Measurements from ENCODE around the gene LDLRAD4. TPM values are rescaled to one million over a fixed set of nuclear protein-coding genes. Genes with fewer than 3 reads are reported as not detected.

LDLRAD4 gene
- polyA plus RNA-seq, 1 of the 3 experiments (the other 2 are of a cell fraction), result 0.16 TPM

GRCh38 chr18:13267431-13267873, 48.9 kb downstream of the LDLRAD4 start:
- Histone ChIP-seq H3K79me2 (ENCODE audit: insufficient read depth) (no peaks in the 10 kb centered on the region), H3K36me3 (replicated peaks in 1 of 2; ENCODE audit: control insufficient read depth in 1 of 2, insufficient read depth in 2 of 2, low read length in 1 of 2) (no peaks in the 10 kb centered on the region), H3K27me3 (ENCODE audit: insufficient read depth) (no peaks in the 10 kb centered on the region), H3K27ac (ENCODE audit: low read depth in 2 of 2, low read length in 1 of 2) (no peak overlapping the region), H3K9ac (no peak overlapping the region), H4K20me1 (ENCODE audit: insufficient read depth) (no peaks in the 10 kb centered on the region), H3K4me3 (ENCODE audit: low read depth in 2 of 2, low read length in 1 of 2) (no peak overlapping the region), H3K4me2 (no peak overlapping the region), H3K9me3 (no peaks in the 10 kb centered on the region), H3K9me2 (no peaks in the 10 kb centered on the region), H3K4me1 (ENCODE audit: control insufficient read depth in 1 of 2, insufficient read depth in 2 of 2, low read depth in 1 of 2, low read length in 1 of 2) (peaks cover 8 to 64% of the 10 kb centered on the region in 2 experiments; a peak in 2 of 4 replicates), H2AFZ (ENCODE audit: low read depth) (no peak overlapping the region), H3F3A (replicated peaks; ENCODE audit: insufficient read depth) (no peaks in the 10 kb centered on the region)
- ChIA-PET POLR2A (no interaction called here), CTCF (no interaction called here)
- DNase-seq, result no peak
- WGBS (ENCODE audit: low lambda C conversion rate), result 56% methylated on average over 7 of the region's 7 CpGs
- TF ChIP-seq CHD2 (IDR thresholded peaks at IDR 0.05; ENCODE audit: low read length, partially characterized antibody) (no peak), RCOR1 (IDR thresholded peaks at IDR 0.05; ENCODE audit: low read length) (no peak), IRF3 (IDR thresholded peaks at IDR 0.05; ENCODE audit: low read depth, low read length) (no peak), MXI1 (IDR thresholded peaks at IDR 0.05; ENCODE audit: low read depth, low read length) (no peak), TAF1 (IDR thresholded peaks at IDR 0.05; ENCODE audit: borderline replicate concordance, low read depth, low read length) (no peak), RXRA (IDR thresholded peaks at IDR 0.05; ENCODE audit: borderline replicate concordance, low read depth) (no peak), CTCF (IDR thresholded peaks at IDR 0.05) (no peak), EZH2phosphoT487 (IDR thresholded peaks at IDR 0.05; ENCODE audit: borderline replicate concordance, low read depth) (no peak)

- no peaks in the 10 kb centered on the region for H3K79me2 ChIP-seq (ENCODE audit: insufficient read depth)
- CTCF ChIA-PET, result interaction anchor here (0.9 kb wide), 1 partner anchor 46 kb away, joined by 3 read pairs; no protein-coding TSS in a partner anchor
- H3K9ac ChIP-seq, result no peak overlapping the region
- POLR2A ChIA-PET, result no interaction called here
- H3K27ac ChIP-seq (ENCODE audit: low read depth in 2 of 2, low read length in 1 of 2), result peak overlapping the region in 1 of 2 experiments; percentile 41; a peak in 1 of 4 replicates
- no peak overlapping the region for H3K4me3 ChIP-seq (ENCODE audit: low read depth in 2 of 2, low read length in 1 of 2)
- H4K20me1 ChIP-seq (ENCODE audit: insufficient read depth), result no peaks in the 10 kb centered on the region
- H3K36me3 ChIP-seq (replicated peaks in 1 of 2; ENCODE audit: control insufficient read depth in 1 of 2, insufficient read depth in 2 of 2, low read length in 1 of 2), result no peaks in the 10 kb centered on the region
- no peak for DNase-seq
- H3K4me1 ChIP-seq (ENCODE audit: control insufficient read depth in 1 of 2, insufficient read depth in 2 of 2, low read depth in 1 of 2, low read length in 1 of 2), result peaks cover 8 to 64% of the 10 kb centered on the region in 2 experiments; a peak in 2 of 4 replicates
- no peaks in the 10 kb centered on the region for H3F3A ChIP-seq (replicated peaks; ENCODE audit: insufficient read depth)
- 60% methylated on average over 9 of the region's 9 CpGs for WGBS (ENCODE audit: low lambda C conversion rate)
- H3K9me3 ChIP-seq, result no peaks in the 10 kb centered on the region
- no peaks in the 10 kb centered on the region for H3K9me2 ChIP-seq
- peak overlapping the region; percentile 2; the same call in 1 of the 2 replicates for H3K4me2 ChIP-seq
- H2AFZ ChIP-seq (ENCODE audit: low read depth), result no peak overlapping the region
- H3K27me3 ChIP-seq (ENCODE audit: insufficient read depth), result no peaks in the 10 kb centered on the region
- TF ChIP-seq RFX5 (IDR thresholded peaks at IDR 0.05; ENCODE audit: low read length), result no peak
- TF ChIP-seq USF1 (IDR thresholded peaks at IDR 0.05; ENCODE audit: borderline replicate concordance, low read depth), result no peak
- TF ChIP-seq IRF3 (IDR thresholded peaks at IDR 0.05; ENCODE audit: low read depth, low read length), result no peak
- TF ChIP-seq NRF1 (IDR thresholded peaks at IDR 0.05; ENCODE audit: low read depth, low read length), result no peak
- TF ChIP-seq ZBTB33 (IDR thresholded peaks at IDR 0.05; ENCODE audit: borderline replicate concordance, low read depth), result no peak
- no peak for TF ChIP-seq CHD2 (IDR thresholded peaks at IDR 0.05; ENCODE audit: low read length, partially characterized antibody)
- TF ChIP-seq TCF12 (IDR thresholded peaks at IDR 0.05), result no peak
- TF ChIP-seq EZH2phosphoT487 (IDR thresholded peaks at IDR 0.05; ENCODE audit: borderline replicate concordance, low read depth), result no peak
- TF ChIP-seq GATA2 (CRISPR knock-in tag; IDR thresholded peaks at IDR 0.05), result no peak
- TF ChIP-seq FOXM1 (IDR thresholded peaks at IDR 0.05; ENCODE audit: low read depth), result no peak
- TF ChIP-seq SIN3A (IDR thresholded peaks at IDR 0.05; ENCODE audit: borderline replicate concordance, low read depth, low read length), result no peak
Measured at GRCh38 chr18:13268158-13269012, 49.8 kb downstream of the LDLRAD4 start.

All from SK-N-SH (cell line).